Measurements from ENCODE around the gene CNIH3.

DNA sequence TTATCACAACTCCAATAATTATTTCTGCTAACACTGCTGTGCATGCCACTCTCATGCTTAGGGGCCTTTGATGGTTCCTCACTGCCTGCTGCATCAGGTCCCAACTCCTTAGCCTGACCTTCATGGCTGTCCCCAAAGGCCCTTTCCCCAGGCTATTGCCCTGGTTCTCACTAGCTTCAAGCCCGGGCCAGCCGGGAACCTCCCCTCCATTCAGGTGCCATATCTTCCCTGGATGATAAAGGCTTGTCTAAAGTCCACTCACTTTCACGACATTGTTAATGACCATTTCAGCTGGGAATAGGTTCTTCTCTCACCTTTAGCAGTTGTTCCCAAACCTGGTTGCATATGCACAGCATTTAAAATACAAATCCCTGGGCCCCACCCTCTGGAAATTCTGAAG is 95.8 kb downstream of the CNIH3 start:
- TF ChIP-seq, protein P1, sequence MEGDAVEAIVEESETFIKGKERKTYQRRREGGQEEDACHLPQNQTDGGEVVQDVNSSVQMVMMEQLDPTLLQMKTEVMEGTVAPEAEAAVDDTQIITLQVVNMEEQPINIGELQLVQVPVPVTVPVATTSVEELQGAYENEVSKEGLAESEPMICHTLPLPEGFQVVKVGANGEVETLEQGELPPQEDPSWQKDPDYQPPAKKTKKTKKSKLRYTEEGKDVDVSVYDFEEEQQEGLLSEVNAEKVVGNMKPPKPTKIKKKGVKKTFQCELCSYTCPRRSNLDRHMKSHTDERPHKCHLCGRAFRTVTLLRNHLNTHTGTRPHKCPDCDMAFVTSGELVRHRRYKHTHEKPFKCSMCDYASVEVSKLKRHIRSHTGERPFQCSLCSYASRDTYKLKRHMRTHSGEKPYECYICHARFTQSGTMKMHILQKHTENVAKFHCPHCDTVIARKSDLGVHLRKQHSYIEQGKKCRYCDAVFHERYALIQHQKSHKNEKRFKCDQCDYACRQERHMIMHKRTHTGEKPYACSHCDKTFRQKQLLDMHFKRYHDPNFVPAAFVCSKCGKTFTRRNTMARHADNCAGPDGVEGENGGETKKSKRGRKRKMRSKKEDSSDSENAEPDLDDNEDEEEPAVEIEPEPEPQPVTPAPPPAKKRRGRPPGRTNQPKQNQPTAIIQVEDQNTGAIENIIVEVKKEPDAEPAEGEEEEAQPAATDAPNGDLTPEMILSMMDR (IDR thresholded peaks at IDR 0.05): no peak
- TF ChIP-seq POLR2A (IDR thresholded peaks at IDR 0.05) (no peak), EP300 (IDR thresholded peaks at IDR 0.05) (no peak)

Measured in ovary (tissue), 3 donors.